HepG2 (cell line): ENCODE data around the gene CYP26B1. TPM values are rescaled to one million over a fixed set of nuclear protein-coding genes. Genes with fewer than 3 reads are reported as not detected.

Experiments
- ATAC-seq: fragments of 200-7000 bp; cut with Tn5 transposase; 3 replicates; pipeline ENCODE4 v1.9.1; 2020; ENCODE audit warnings: mild to moderate bottlenecking, moderate library complexity
- BruUV-seq: library from RNA; stranded (reverse); fragments of 400-500 nt; replicated peaks from 2 replicates; lab custom pipeline; 2021; lab: Mats Ljungman, UMichigan
- CTCF ChIA-PET: fragments of 300-600 bp; formaldehyde crosslinking; extraction: SDS; loops from one replicate; lab custom pipeline; 2021; ENCODE audit warnings: low total read pairs, inconsistent platforms, low intra/inter-chr PET ratio; lab: Yijun Ruan, JAX
- POLR2A ChIA-PET: fragments of 350-600 bp; sonication (Branson Sonifier 250); formaldehyde crosslinking; loops from one replicate; lab custom pipeline; 2020; ENCODE audit warnings: antibody characterized with exemption, inconsistent platforms; lab: Yijun Ruan, JAX
- DNase-seq: peaks from one replicate; pipeline ENCODE4 v3.0.0-alpha.2; 2015; ENCODE audit warnings: low spot score
- FAIRE-seq: peaks from 3 replicates; lab custom pipeline; 2011; peaks lifted over from hg19 to GRCh38; lab: Jason Lieb, UNC
- H2AFZ ChIP-seq: one replicate; pipeline ENCODE4 v1.6.1; 2011; ENCODE audit warnings: low read length, inconsistent platforms
- H3K27ac ChIP-seq: fragments of 300-600 bp; 3 replicates; pipeline ENCODE4 v1.8.0; 2011; ENCODE audit warnings: mixed run types, mild to moderate bottlenecking, mixed read lengths, low read length, inconsistent platforms; ENCODE audit not compliant: insufficient read depth; ENCODE audit errors: extremely low read length
- H3K27me3 ChIP-seq, 2 experiments: fragments of 200-600 bp in 1 of 2; 2 replicates in 1 of 2; 3 replicates in 1 of 2; pipeline versions ENCODE4 v1.6.0 to v1.8.0; 2011; ENCODE audit warnings: low read length in 2 of 2, mild to moderate bottlenecking in 2 of 2, moderate library complexity in 2 of 2, inconsistent platforms in 1 of 2; ENCODE audit not compliant: insufficient read depth in 2 of 2, control insufficient read depth in 1 of 2
- H3K36me3 ChIP-seq, 2 experiments: fragments of 200-600 bp in 1 of 2; replicated peaks in 1 of 2; 2 replicates in 1 of 2; 3 replicates in 1 of 2; pipeline versions ENCODE4 v1.5.1 to v1.8.0; 2011; ENCODE audit warnings: low read length in 2 of 2, inconsistent platforms in 1 of 2; ENCODE audit not compliant: insufficient read depth in 2 of 2, control insufficient read depth in 1 of 2
- H3K4me1 ChIP-seq: 2 replicates; pipeline ENCODE4 v1.5.1; 2012; ENCODE audit warnings: low read length, inconsistent platforms; ENCODE audit not compliant: insufficient read depth
- H3K4me2 ChIP-seq: 2 replicates; pipeline ENCODE4 v1.6.0; 2011; ENCODE audit warnings: low read depth, low read length, inconsistent platforms
- H3K4me3 ChIP-seq, 3 experiments: fragments of 200-600 bp in 1 of 3; sonication (generic), shearing (Covaris generic) in 1 of 3; replicated peaks in 1 of 3; 2 replicates each; pipeline ENCODE4 v1.5.1; 2011 to 2016; ENCODE audit warnings: low read length in 3 of 3, inconsistent platforms in 2 of 3, low read depth in 2 of 3, mild to moderate bottlenecking in 2 of 3, control low read depth in 1 of 3, mixed read lengths in 1 of 3; ENCODE audit not compliant: insufficient read depth in 1 of 3
- H3K79me2 ChIP-seq: one replicate; pipeline ENCODE4 v1.6.1; 2011; ENCODE audit warnings: low read length, inconsistent platforms; ENCODE audit not compliant: insufficient read depth
- H3K9ac ChIP-seq: 2 replicates; pipeline ENCODE4 v1.6.0; 2011; ENCODE audit warnings: mild to moderate bottlenecking, low read depth, low read length, inconsistent platforms; ENCODE audit not compliant: insufficient read depth
- H3K9me3 ChIP-seq: 2 replicates; pipeline ENCODE4 v1.5.1; 2012; ENCODE audit warnings: mild to moderate bottlenecking, low read length
- H4K20me1 ChIP-seq: 2 replicates; pipeline ENCODE4 v1.6.0; 2011; ENCODE audit warnings: inconsistent platforms, mild to moderate bottlenecking, low read length, moderate library complexity; ENCODE audit not compliant: insufficient read depth
- ERF ChIP-seq: IDR thresholded peaks from 2 replicates; pipeline ENCODE4 v1.6.1; 2018; ENCODE audit warnings: missing biosample characterization, missing genetic modification reagents
- FOXA3 ChIP-seq: IDR thresholded peaks from 2 replicates; pipeline ENCODE4 v1.6.1; 2016; ENCODE audit warnings: missing genetic modification reagents, missing compliant biosample characterization
- GATAD1 ChIP-seq: IDR thresholded peaks from 2 replicates; pipeline ENCODE4 v1.6.1; 2016; ENCODE audit warnings: missing genetic modification reagents, missing compliant biosample characterization
- NFIB ChIP-seq: sonication (generic); formaldehyde crosslinking; IDR thresholded peaks from 2 replicates; pipeline ENCODE4 v1.9.0; 2021; ENCODE audit warnings: missing genetic modification reagents, mild to moderate bottlenecking, borderline replicate concordance
- SAFB2 ChIP-seq: sonication (generic); formaldehyde crosslinking; IDR thresholded peaks from 2 replicates; pipeline ENCODE4 v1.5.1; 2020; ENCODE audit warnings: missing genetic modification reagents, low read depth, mild to moderate bottlenecking, borderline replicate concordance
- SRSF9 ChIP-seq: fragments of 200-400 bp; formaldehyde crosslinking; IDR thresholded peaks from 2 replicates; pipeline ENCODE4 v1.6.1; 2018; ENCODE audit warnings: borderline replicate concordance, mild to moderate bottlenecking, low read depth, low read length; ENCODE audit not compliant: insufficient read depth, poor library complexity, severe bottlenecking
- TIGD3 ChIP-seq: sonication (generic); formaldehyde crosslinking; IDR thresholded peaks from 2 replicates; pipeline ENCODE4 v1.5.1; 2020; ENCODE audit warnings: mild to moderate bottlenecking, missing genetic modification reagents, borderline replicate concordance
- ZHX2 ChIP-seq, 2 experiments: sonication (generic) in 1 of 2; formaldehyde crosslinking in 1 of 2; IDR thresholded peaks; 2 replicates each; pipeline versions ENCODE4 v1.6.1 to v1.9.0; 2014 to 2022; ENCODE audit warnings: antibody characterized with exemption in 1 of 2, borderline replicate concordance in 1 of 2, inconsistent platforms in 1 of 2, low read depth in 1 of 2, missing genetic modification reagents in 1 of 2
- WGBS: methylation state at CpG from one replicate; pipeline ENCODE4 v1.1.6; 2017; ENCODE audit warnings: low lambda C conversion rate; 5-methylcytosine and 5-hydroxymethylcytosine counted together
- in situ Hi-C: cut with HindIII; loops from 2 replicates; pipeline ENCODE4 v1.10.0; 2017; ENCODE audit warnings: low pct_unique_long_range_greater_than_20kb; ENCODE audit not compliant: extremely low pct_ligation_motif_present
- intact Hi-C: fragments of 100-400 bp; cut with micrococcal nuclease; formaldehyde crosslinking; loops from one replicate; pipeline ENCODE4 v1.10.0; 2022; ENCODE audit not compliant: unreplicated experiment
- polyA plus RNA-seq, 8 experiments: library from polyadenylated mRNA; depleted of rRNA in 3 of 8; stranded (reverse) in 7 of 8; unstranded in 1 of 8; fragments of >200 nt; fragmentation: Illumina TruSeq in 4 of 8; extraction: Trizol in 4 of 8; gene quantifications; 2 replicates each; pipeline versions ENCODE4 v1.2.1 to v1.2.3, GENCODE V29; 2011 to 2016; ENCODE audit warnings: low read depth in 4 of 8, missing spikeins in 1 of 8, mixed read lengths in 1 of 8; ENCODE audit not compliant: insufficient read depth in 1 of 8
- total RNA-seq, 5 experiments: library from RNA; depleted of rRNA; stranded (reverse); fragments of >200 nt; fragmentation: Illumina TruSeq; extraction: Trizol; gene quantifications; 2 replicates each; pipeline ENCODE4 v1.2.3, GENCODE V29; 2016; ENCODE audit warnings: low read depth in 1 of 5

Gene CYP26B1
- total and polyA plus RNA-seq, 2 of the 13 experiments (the other 11 are each of a cell fraction or from before 2014, with no cell fraction given): 0.05 to 0.07 TPM

- no peak overlapping the region for H3K4me2 ChIP-seq
- H3K79me2 ChIP-seq: no peaks in the 10 kb centered on the region
- intact Hi-C loops (no loop called here), in situ Hi-C loops (no loop called here)
- BruUV-seq: no TSS peak
- no peak for FAIRE-seq
- POLR2A ChIA-PET: no interaction called here
- CTCF ChIA-PET: no interaction called here
- H4K20me1 ChIP-seq: peaks cover 8% of the 10 kb centered on the region; the same call in 1 of the 2 replicates
- TF ChIP-seq GATAD1 (no peak), SAFB2 (CRISPR knock-in tag) (no peak)
- H3K36me3 ChIP-seq: no peaks in the 10 kb centered on the region
- WGBS: 14% methylated on average over 2 of the region's 2 CpGs
- H2AFZ ChIP-seq: no peak overlapping the region
- H3K27ac ChIP-seq: no peak overlapping the region
- H3K9me3 ChIP-seq: no peaks in the 10 kb centered on the region; the same call in 1 of the 2 replicates
- no peak overlapping the region for H3K4me3 ChIP-seq
- no peak for DNase-seq
- H3K9ac ChIP-seq: no peak overlapping the region
- no peak for ATAC-seq
- peaks cover 28 to 87% of the 10 kb centered on the region in 2 experiments for H3K27me3 ChIP-seq
- no peaks in the 10 kb centered on the region for H3K4me1 ChIP-seq
These were observed 62.1 kb downstream of the CYP26B1 start for GRCh38 chr2:72085513-72085912.

- no peak overlapping the region for H3K9ac ChIP-seq
- peaks cover 25 to 88% of the 10 kb centered on the region in 2 experiments for H3K27me3 ChIP-seq
- 44% methylated on average over 8 of the region's 10 CpGs for WGBS
- CTCF ChIA-PET: no interaction called here
- POLR2A ChIA-PET: no interaction called here
- peaks cover 8% of the 10 kb centered on the region; the same call in 1 of the 2 replicates for H4K20me1 ChIP-seq
- intact Hi-C loops (no loop called here), in situ Hi-C loops (no loop called here)
- ATAC-seq: peak; percentile 11; the same call in 1 of the 3 replicates
- no peaks in the 10 kb centered on the region for H3K36me3 ChIP-seq
- H3K4me2 ChIP-seq: no peak overlapping the region
- no peaks in the 10 kb centered on the region for H3K79me2 ChIP-seq
- no peak for DNase-seq
- H3K4me1 ChIP-seq: no peaks in the 10 kb centered on the region
- no peaks in the 10 kb centered on the region; the same call in 1 of the 2 replicates for H3K9me3 ChIP-seq
- H3K27ac ChIP-seq: no peak overlapping the region
- no peak overlapping the region for H3K4me3 ChIP-seq
- no TSS peak for BruUV-seq
- H2AFZ ChIP-seq: no peak overlapping the region
- FAIRE-seq: no peak
- TF ChIP-seq ZHX2 (IDR thresholded peaks at IDR 0.05; ENCODE audit: low read depth) (no peak), ZHX2 (CRISPR knock-in tag; IDR thresholded peaks at IDR 0.05; ENCODE audit: borderline replicate concordance) (no peak), TIGD3 (CRISPR knock-in tag) (no peak), ERF (CRISPR knock-in tag) (no peak), FOXA3 (CRISPR knock-in tag) (no peak), NFIB (no peak), SRSF9 (no peak)
These were observed 62.6 kb downstream of the CYP26B1 start for GRCh38 chr2:72085036-72085435.
